ENCODE data around the gene ACOT8. TPM values are rescaled to one million over a fixed set of nuclear protein-coding genes. Genes with fewer than 3 reads are reported as not detected.

The ACOT8 gene
- total and polyA plus RNA-seq, 11 donors: 22.5 to 57.8 (median 32.4) TPM

DNA sequence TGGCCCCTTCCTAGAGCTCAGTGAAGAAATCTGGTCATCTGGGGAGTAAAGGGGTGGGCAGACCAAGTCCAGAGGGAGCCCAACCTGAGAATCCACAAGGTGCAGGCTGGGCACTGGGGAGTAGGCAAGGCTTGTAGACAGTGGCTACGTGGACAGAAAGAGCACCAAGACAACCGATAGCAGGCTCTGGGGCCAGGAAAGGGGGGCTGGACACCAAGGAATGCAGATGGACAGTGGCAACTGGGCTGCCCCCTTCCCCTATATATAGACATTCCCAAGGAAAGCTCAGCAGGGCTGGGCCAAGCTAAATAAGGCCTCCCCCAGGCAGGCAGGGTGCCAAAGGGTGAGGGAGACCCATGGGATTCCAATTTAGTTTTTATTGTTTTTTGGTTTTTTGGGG lies 28.6 kb downstream of the ACOT8 start:
- H3K27me3 ChIP-seq: peaks cover 0 to 10% (median 6%) of the 10 kb centered on the region in 9 donors
- 28 to 50% (median 34%) methylated on average over 1 to 2 of the region's 2 CpGs for WGBS, 4 donors
- TF ChIP-seq, protein P1, sequence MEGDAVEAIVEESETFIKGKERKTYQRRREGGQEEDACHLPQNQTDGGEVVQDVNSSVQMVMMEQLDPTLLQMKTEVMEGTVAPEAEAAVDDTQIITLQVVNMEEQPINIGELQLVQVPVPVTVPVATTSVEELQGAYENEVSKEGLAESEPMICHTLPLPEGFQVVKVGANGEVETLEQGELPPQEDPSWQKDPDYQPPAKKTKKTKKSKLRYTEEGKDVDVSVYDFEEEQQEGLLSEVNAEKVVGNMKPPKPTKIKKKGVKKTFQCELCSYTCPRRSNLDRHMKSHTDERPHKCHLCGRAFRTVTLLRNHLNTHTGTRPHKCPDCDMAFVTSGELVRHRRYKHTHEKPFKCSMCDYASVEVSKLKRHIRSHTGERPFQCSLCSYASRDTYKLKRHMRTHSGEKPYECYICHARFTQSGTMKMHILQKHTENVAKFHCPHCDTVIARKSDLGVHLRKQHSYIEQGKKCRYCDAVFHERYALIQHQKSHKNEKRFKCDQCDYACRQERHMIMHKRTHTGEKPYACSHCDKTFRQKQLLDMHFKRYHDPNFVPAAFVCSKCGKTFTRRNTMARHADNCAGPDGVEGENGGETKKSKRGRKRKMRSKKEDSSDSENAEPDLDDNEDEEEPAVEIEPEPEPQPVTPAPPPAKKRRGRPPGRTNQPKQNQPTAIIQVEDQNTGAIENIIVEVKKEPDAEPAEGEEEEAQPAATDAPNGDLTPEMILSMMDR (IDR thresholded peaks at IDR 0.05): no peak
- TF ChIP-seq POLR2A (IDR thresholded peaks at IDR 0.05): no peak
- H3K4me3 ChIP-seq: no peak overlapping the region
- no peaks in the 10 kb centered on the region for H3K9me3 ChIP-seq
- H3K36me3 ChIP-seq: no peaks in the 10 kb centered on the region
- ATAC-seq (no peak), DNase-seq (no peak)
- intact Hi-C loops (cut with DNase I): loop anchor here in 5 of 10 donors (5.0 to 10.0 kb wide), 2 partner anchors 129 to 136 kb away; no protein-coding TSS in a partner anchor
- H3K27ac ChIP-seq: peak overlapping the region in 4 of 12 donors; percentile 28 to 58 (median 42)
- H3K4me1 ChIP-seq: peaks cover 0 to 37% (median 24%) of the 10 kb centered on the region in 12 donors

DNA sequence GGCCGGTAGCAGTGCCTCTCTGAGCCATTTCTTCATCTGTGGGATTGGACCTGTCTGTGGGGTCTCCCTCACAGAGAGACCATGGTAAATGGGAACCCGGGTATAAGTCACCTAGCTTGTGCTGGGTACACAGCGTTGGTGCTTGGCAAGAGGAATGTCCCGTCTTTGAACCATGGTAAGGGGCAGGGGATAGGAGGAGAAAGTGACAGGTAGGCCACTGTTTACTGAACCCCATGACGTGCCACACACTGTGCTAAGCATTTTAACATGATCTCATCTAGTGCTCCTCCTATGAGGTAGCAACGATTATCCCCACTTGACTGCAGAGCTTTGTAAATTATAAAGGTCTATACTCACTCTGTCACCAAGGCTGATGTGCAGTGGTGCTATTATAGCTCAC lies 29.5 kb downstream of the ACOT8 start:
- H3K4me3 ChIP-seq: no peak overlapping the region
- intact Hi-C loops (cut with DNase I): loop anchor here in 5 of 10 donors (5.0 to 10.0 kb wide), 2 partner anchors 130 to 137 kb away; no protein-coding TSS in a partner anchor
- no peak overlapping the region for H3K27ac ChIP-seq
- TF ChIP-seq POLR2A (IDR thresholded peaks at IDR 0.05): no peak
- TF ChIP-seq, protein P1 (IDR thresholded peaks at IDR 0.05): no peak
- no peaks in the 10 kb centered on the region for H3K36me3 ChIP-seq
- DNase-seq: no peak
- no peak for ATAC-seq
- WGBS, 4 donors: 78 to 92% (median 89%) methylated on average over 5 to 6 of the region's 6 CpGs
- H3K4me1 ChIP-seq: peaks cover 0 to 39% (median 23%) of the 10 kb centered on the region in 12 donors
- no peaks in the 10 kb centered on the region for H3K9me3 ChIP-seq
- peaks cover 0 to 19% (median 14%) of the 10 kb centered on the region in 9 donors for H3K27me3 ChIP-seq

DNA sequence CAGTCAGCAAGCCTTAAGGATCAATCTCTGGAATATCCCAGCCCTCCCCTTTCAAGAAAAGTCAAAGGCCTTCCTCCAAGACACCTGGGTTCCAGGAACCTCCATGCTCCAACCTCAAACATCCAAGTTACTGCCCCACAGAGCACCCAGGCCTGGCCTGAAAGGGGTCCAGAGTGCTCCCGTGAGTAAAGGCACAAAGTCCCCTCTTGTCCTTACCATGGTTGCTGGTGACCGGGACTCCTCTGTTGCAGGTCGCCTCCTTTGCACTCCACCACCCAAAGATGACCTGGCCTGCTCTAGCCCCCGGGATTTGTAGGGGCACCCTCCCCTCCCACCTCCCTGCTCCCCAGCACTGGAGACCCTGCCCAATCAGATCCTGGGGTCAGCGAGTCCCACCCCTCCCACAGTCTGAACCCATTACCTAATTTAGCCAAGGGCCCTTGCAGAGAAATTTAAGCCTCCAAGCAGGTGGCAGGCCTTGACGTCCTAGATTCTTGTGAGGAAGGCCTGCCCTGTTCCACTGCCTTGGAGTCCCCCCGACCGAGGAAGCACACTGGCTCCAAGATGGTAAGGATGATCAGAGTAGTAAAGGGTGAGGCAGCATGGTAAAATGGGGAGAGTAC lies 30.1 kb downstream of the ACOT8 start, which contains the start of gene TNNC2:
Gene TNNC2, minus strand, starts transcription at position 283 of the 623 bp plus-strand sequence. Its CDS starts 64 bp downstream, at position 219.
- 86 to 89% (median 88%) methylated on average over 7 to 8 of the region's 8 CpGs for WGBS, 4 donors
- ATAC-seq (no peak), DNase-seq (no peak)
- peaks cover 0 to 24% (median 19%) of the 10 kb centered on the region in 9 donors for H3K27me3 ChIP-seq
- H3K36me3 ChIP-seq: no peaks in the 10 kb centered on the region
- intact Hi-C loops (cut with DNase I): loop anchor here in 5 of 10 donors (5.0 to 10.0 kb wide), 2 partner anchors 130 to 138 kb away; no protein-coding TSS in a partner anchor
- H3K4me1 ChIP-seq: peaks cover 0 to 38% (median 24%) of the 10 kb centered on the region in 12 donors
- H3K4me3 ChIP-seq: no peak within 1 kb of the TSS
- TF ChIP-seq POLR2A (IDR thresholded peaks at IDR 0.05): no peak
- TF ChIP-seq, protein P1 (IDR thresholded peaks at IDR 0.05): no peak
- H3K27ac ChIP-seq: peak within 1 kb of the TSS in 10 of 12 donors; percentile 14 to 74 (median 56)
- no peaks in the 10 kb centered on the region for H3K9me3 ChIP-seq

DNA sequence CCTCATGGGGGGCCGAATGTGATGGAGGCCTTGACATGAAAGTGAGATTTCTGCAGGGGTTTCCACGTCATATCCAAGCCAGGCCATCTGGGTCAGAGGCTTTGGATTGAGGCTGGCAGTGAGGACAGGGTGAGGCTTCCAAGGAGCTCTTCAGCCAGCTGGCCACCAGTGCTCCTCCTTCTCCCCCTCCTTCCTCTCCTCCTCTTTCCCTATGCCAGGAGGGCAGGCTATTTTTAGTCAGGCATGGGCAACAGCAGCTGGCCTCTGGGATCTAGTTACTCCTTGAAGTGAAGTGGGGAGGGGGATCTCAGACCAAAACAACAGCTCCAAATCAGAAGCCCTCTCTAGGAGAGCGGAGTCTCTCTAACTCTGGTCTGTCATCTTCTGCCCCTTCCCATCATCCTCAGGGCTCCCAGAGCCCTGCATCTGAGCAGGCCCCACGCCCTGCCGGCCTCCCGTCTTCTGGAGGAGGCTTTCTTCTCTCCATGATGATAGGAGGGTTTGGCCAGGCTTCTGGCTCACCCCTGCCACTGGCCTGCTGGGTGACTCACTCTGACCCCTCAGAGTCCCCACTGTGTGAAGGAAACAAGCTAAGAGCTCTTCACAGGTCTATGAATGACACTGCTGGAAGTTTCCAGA lies 30.7 kb downstream of the ACOT8 start:
- H3K27me3 ChIP-seq: peaks cover 0 to 30% (median 19%) of the 10 kb centered on the region in 9 donors
- ATAC-seq: peak; percentile 47 to 83 (median 75)
- no peak for TF ChIP-seq POLR2A (IDR thresholded peaks at IDR 0.05)
- TF ChIP-seq, protein P1 (IDR thresholded peaks at IDR 0.05): no peak
- H3K9me3 ChIP-seq: no peaks in the 10 kb centered on the region
- intact Hi-C loops (cut with DNase I): loop anchor here in 5 of 10 donors (5.0 to 10.0 kb wide), 2 partner anchors 131 to 138 kb away; no protein-coding TSS in a partner anchor
- peaks cover 0 to 38% (median 24%) of the 10 kb centered on the region in 12 donors for H3K4me1 ChIP-seq
- DNase-seq: peak in 2 of 5 donors; percentile 54 to 61
- no peak overlapping the region for H3K4me3 ChIP-seq
- H3K27ac ChIP-seq: peak overlapping the region in 10 of 12 donors; percentile 14 to 74 (median 56)
- WGBS, 4 donors: 54 to 72% (median 62%) methylated on average over 6 of the region's 6 CpGs
- no peaks in the 10 kb centered on the region for H3K36me3 ChIP-seq

Measured in heart left ventricle (tissue), 16 donors.